K562 (cell line): ENCODE data around the gene POLR2M. TPM values are rescaled to one million over a fixed set of nuclear protein-coding genes. Genes with fewer than 3 reads are reported as not detected.

Experiments
- BCOR ChIP-seq: fragments of 450-650 bp; IDR thresholded peaks from 2 replicates; pipeline ENCODE4 v1.6.1; 2016
- CBFA2T2 ChIP-seq: fragments of 450-650 bp; conservative IDR thresholded peaks from 2 replicates; pipeline ENCODE4 v1.6.1; 2017; ENCODE audit warnings: mild to moderate bottlenecking
- CHAMP1 ChIP-seq: fragments of 450-650 bp; IDR thresholded peaks from 2 replicates; pipeline ENCODE4 v1.6.1; 2016; ENCODE audit warnings: mild to moderate bottlenecking
- CHD4 ChIP-seq: fragments of 200-600 bp; sonication (generic); IDR thresholded peaks from 3 replicates; pipeline ENCODE4 v1.6.1; 2012; ENCODE audit warnings: low read depth, mild to moderate bottlenecking, mixed read lengths, low read length, inconsistent platforms; ENCODE audit not compliant: insufficient read depth, insufficient replicate concordance, poor library complexity, severe bottlenecking
- E2F5 ChIP-seq: sonication (generic); formaldehyde crosslinking; IDR thresholded peaks from 2 replicates; pipeline ENCODE4 v1.8.0; 2022; ENCODE audit warnings: mild to moderate bottlenecking, missing genetic modification reagents
- HES1 ChIP-seq: fragments of 450-650 bp; IDR thresholded peaks from 2 replicates; pipeline ENCODE4 v1.6.1; 2016; ENCODE audit warnings: low read depth, mild to moderate bottlenecking, moderate library complexity
- MAZ ChIP-seq, 2 experiments: fragments of 450-650 bp in 1 of 2; sonication (generic) in 1 of 2; formaldehyde crosslinking; IDR thresholded peaks in 1 of 2; conservative IDR thresholded peaks in 1 of 2; 2 replicates each; pipeline versions ENCODE4 v1.4.0 to v1.5.0; 2020; ENCODE audit warnings: mild to moderate bottlenecking in 1 of 2, missing genetic modification reagents in 1 of 2
- REST ChIP-seq, 2 experiments: fragments of 450-650 bp; formaldehyde crosslinking in 1 of 2; IDR thresholded peaks; 2 replicates each; pipeline versions ENCODE4 v1.4.0 to v1.6.1; 2014 to 2020; ENCODE audit warnings: mild to moderate bottlenecking in 2 of 2, borderline replicate concordance in 1 of 2, low read depth in 1 of 2
- RFX1 ChIP-seq: fragments of 450-650 bp; IDR thresholded peaks from 2 replicates; pipeline ENCODE4 v1.6.1; 2016; ENCODE audit warnings: mild to moderate bottlenecking, moderate library complexity
- ZBTB12 ChIP-seq: fragments of 250-450 bp; sonication (Bioruptor Pico); IDR thresholded peaks from 2 replicates; pipeline ENCODE4 v1.4.0; 2020
- ZNF24 ChIP-seq: fragments of 450-650 bp; IDR thresholded peaks from 2 replicates; pipeline ENCODE4 v1.6.1; 2016
- ZNF316 ChIP-seq: fragments of 450-650 bp; IDR thresholded peaks from 2 replicates; pipeline ENCODE4 v1.6.1; 2016
- ZNF583 ChIP-seq: fragments of 250-450 bp; sonication (Bioruptor Pico); IDR thresholded peaks from 2 replicates; pipeline ENCODE4 v1.4.0; 2020
- polyA plus RNA-seq, 8 experiments: library from polyadenylated mRNA; depleted of rRNA in 4 of 8; stranded (reverse) in 5 of 8; unstranded in 3 of 8; fragments of >200 nt; fragmentation: Nextera tagmentation in 2 of 8; fragmentation: Illumina TruSeq in 1 of 8; extraction: Ambion mirVana in 2 of 8; extraction: Trizol in 1 of 8; gene quantifications; 2 replicates each; pipeline versions ENCODE4 v1.2.1 to v1.2.3, GENCODE V29; 2011 to 2014; ENCODE audit warnings: inconsistent platforms in 1 of 8, missing spikeins in 1 of 8
- total RNA-seq, 7 experiments: library from RNA; depleted of rRNA in 6 of 7; stranded (reverse); fragments of >200 nt in 6 of 7; fragmentation: Illumina TruSeq in 2 of 7; extraction: Trizol in 2 of 7; gene quantifications; 2 replicates each; pipeline versions ENCODE4 v1.2.1 to v1.2.3, GENCODE V29; 2011 to 2021; ENCODE audit warnings: low replicate concordance in 1 of 7

Gene POLR2M
- total and polyA plus RNA-seq, 9 of the 15 experiments (the other 6 are each of a cell fraction or from before 2014, with no cell fraction given) = 9.2 to 1,050 (median 43.0) TPM

- TF ChIP-seq MAZ (CRISPR knock-in tag; conservative IDR thresholded peaks at IDR 0.05 in 1 of 2, IDR thresholded peaks at IDR 0.05 in 1 of 2) = 0 out of 4 replicates have a peak, but pooled peaks of 1 of the 2 experiments have one; percentile 10
- 0 out of 2 replicates have a peak, but pooled peaks have one; percentile 16 for TF ChIP-seq CHAMP1
- TF ChIP-seq HES1 = peak; percentile 71; the same call in 1 of the 2 replicates
- TF ChIP-seq ZNF24 = peak; percentile 95
- no peak for TF ChIP-seq CHD4
- no peak for TF ChIP-seq ZNF583 (CRISPR knock-in tag)
- no peak for TF ChIP-seq BCOR
- no peak for TF ChIP-seq RFX1
- no peak for TF ChIP-seq E2F5 (CRISPR knock-in tag)
- TF ChIP-seq CBFA2T2 = peak; percentile 61
- no peak for TF ChIP-seq ZBTB12
- peak; percentile 94 for TF ChIP-seq ZNF316
- peak; percentile 21; the same call in 1 of the 2 replicates for TF ChIP-seq REST (IDR thresholded peaks at IDR 0.05; ENCODE audit: borderline replicate concordance)
- TF ChIP-seq REST (CRISPR knock-in tag; IDR thresholded peaks at IDR 0.05; ENCODE audit: low read depth) = no peak
Observed at GRCh38 chr15:57732526-57733331, 26.2 kb downstream of the POLR2M start (continued).
